ENCODE measurements around the gene ATF6. TPM values are rescaled to one million over a fixed set of nuclear protein-coding genes. Genes with fewer than 3 reads are reported as not detected.
A peak's percentile ranks its signal among the peaks of the same experiment; 100 is the strongest.

Gene ATF6
- total and polyA plus RNA-seq, 2 donors from 2014 or later = 11.5 to 35.6 TPM

DNA sequence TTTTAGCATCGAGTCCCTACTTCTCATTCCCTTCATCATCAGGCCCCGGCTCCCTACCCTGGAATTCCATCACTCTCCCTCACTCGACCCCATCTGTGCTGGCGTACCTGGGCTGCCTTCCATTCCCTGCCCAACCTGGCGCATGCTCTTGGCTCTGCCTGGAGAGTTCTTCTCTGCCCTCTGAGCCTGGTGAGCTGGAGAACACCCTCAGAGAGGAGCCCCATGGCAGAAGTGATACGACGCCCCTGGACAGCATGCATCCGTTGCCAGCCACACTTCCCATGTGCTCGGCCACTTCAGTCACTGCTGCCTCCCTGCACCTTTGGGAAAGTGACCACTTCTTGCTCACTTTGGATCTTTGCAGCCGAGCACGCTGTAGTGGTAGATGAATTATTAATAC, 227.5 kb downstream of the ATF6 start:
- Histone ChIP-seq H3K9me3 (ENCODE audit: control insufficient read depth in 2 of 3, insufficient read depth in 1 of 3, low read length in 3 of 3) (peaks cover 0 to 5% (median 0%) of the 10 kb centered on the region in 3 donors), H3K27me3 (ENCODE audit: control insufficient read depth, insufficient read depth, low read length) (no peaks in the 10 kb centered on the region), H3K36me3 (ENCODE audit: control insufficient read depth in 2 of 3, insufficient read depth in 3 of 3, low read length in 3 of 3) (no peaks in the 10 kb centered on the region), H3K9ac (ENCODE audit: low read length in 3 of 3) (no peak overlapping the region), H3K27ac (ENCODE audit: low read depth in 2 of 2, low read length in 2 of 2) (no peak overlapping the region), H3K4me1 (ENCODE audit: control insufficient read depth in 2 of 3, insufficient read depth in 2 of 3, low read depth in 1 of 3, low read length in 3 of 3) (no peaks in the 10 kb centered on the region), H3K4me3 (ENCODE audit: low read length in 3 of 3) (no peak overlapping the region)
- DNase-seq (no peak), FAIRE-seq (no peak)
- intact Hi-C loops (cut with DNase I) = no loop called here
- TF ChIP-seq, protein P1, sequence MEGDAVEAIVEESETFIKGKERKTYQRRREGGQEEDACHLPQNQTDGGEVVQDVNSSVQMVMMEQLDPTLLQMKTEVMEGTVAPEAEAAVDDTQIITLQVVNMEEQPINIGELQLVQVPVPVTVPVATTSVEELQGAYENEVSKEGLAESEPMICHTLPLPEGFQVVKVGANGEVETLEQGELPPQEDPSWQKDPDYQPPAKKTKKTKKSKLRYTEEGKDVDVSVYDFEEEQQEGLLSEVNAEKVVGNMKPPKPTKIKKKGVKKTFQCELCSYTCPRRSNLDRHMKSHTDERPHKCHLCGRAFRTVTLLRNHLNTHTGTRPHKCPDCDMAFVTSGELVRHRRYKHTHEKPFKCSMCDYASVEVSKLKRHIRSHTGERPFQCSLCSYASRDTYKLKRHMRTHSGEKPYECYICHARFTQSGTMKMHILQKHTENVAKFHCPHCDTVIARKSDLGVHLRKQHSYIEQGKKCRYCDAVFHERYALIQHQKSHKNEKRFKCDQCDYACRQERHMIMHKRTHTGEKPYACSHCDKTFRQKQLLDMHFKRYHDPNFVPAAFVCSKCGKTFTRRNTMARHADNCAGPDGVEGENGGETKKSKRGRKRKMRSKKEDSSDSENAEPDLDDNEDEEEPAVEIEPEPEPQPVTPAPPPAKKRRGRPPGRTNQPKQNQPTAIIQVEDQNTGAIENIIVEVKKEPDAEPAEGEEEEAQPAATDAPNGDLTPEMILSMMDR (IDR thresholded peaks at IDR 0.05; ENCODE audit: borderline replicate concordance, extremely low read depth, insufficient read depth) = no peak

DNA sequence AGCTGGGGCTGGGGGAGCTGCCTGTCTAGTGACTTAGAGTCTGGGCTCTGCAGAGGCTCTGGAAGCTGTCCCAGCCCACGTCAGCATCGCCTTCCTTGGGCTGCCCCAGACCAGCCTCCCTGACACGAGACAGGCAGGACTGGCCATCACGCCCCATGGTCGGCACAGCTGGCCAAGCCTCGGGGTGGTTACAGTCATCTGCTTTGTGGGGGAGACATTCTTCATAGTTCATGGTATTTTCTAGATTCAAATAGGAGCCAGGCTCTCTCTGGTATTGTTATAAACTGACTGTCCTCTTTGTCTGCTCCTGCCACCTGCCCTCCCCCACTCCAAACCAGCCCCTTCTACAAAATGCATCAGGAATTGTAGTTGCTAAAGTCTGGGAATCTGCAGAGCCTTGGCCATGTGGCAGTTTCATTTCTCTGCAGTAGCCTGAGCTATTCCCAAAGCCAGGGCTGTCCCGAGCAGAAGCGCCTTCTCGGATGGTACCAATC, 228.1 kb downstream of the ATF6 start:
- H3K9ac ChIP-seq (ENCODE audit: low read length in 3 of 3) = no peak overlapping the region
- FAIRE-seq (no peak), DNase-seq (no peak)
- TF ChIP-seq, protein P1 (IDR thresholded peaks at IDR 0.05; ENCODE audit: borderline replicate concordance, extremely low read depth, insufficient read depth) = no peak
- H3K4me1 ChIP-seq (ENCODE audit: control insufficient read depth in 2 of 3, insufficient read depth in 2 of 3, low read depth in 1 of 3, low read length in 3 of 3) = no peaks in the 10 kb centered on the region
- intact Hi-C loops (cut with DNase I) = no loop called here
- H3K36me3 ChIP-seq (ENCODE audit: control insufficient read depth in 2 of 3, insufficient read depth in 3 of 3, low read length in 3 of 3) = no peaks in the 10 kb centered on the region
- H3K9me3 ChIP-seq (ENCODE audit: control insufficient read depth in 2 of 3, insufficient read depth in 1 of 3, low read length in 3 of 3) = peaks cover 0 to 5% (median 0%) of the 10 kb centered on the region in 3 donors
- no peak overlapping the region for H3K27ac ChIP-seq (ENCODE audit: low read depth in 2 of 2, low read length in 2 of 2)
- H3K27me3 ChIP-seq (ENCODE audit: control insufficient read depth, insufficient read depth, low read length) = no peaks in the 10 kb centered on the region
- H3K4me3 ChIP-seq (ENCODE audit: low read length in 3 of 3) = no peak overlapping the region

DNA sequence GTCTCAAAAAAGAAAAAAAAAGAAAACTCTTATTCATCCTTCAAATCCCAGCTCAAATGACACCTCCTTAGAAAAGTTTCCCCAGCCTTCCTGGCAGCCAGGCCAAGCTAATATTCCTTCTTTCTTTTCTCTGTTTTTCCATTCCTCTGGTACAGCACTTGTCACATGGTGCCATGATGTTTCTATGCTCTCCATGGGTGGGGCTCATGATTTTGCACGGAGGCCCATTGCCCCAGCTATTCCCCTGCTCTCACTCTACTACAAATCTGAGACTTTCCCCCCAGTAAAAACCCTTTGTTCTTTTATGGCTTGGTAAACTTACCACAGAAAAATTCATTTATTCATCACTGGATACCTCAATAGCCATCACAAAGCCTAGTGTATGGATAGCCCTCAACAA, 231.0 kb downstream of the ATF6 start:
- TF ChIP-seq, protein P1 (IDR thresholded peaks at IDR 0.05; ENCODE audit: borderline replicate concordance, extremely low read depth, insufficient read depth) = no peak
- H3K9ac ChIP-seq (ENCODE audit: low read length in 3 of 3) = no peak overlapping the region
- intact Hi-C loops (cut with DNase I) = no loop called here
- H3K9me3 ChIP-seq (ENCODE audit: control insufficient read depth in 2 of 3, insufficient read depth in 1 of 3, low read length in 3 of 3) = no peaks in the 10 kb centered on the region
- H3K4me3 ChIP-seq (ENCODE audit: low read length in 3 of 3) = no peak overlapping the region
- no peak for DNase-seq
- no peaks in the 10 kb centered on the region for H3K27me3 ChIP-seq (ENCODE audit: control insufficient read depth, insufficient read depth, low read length)
- no peak for FAIRE-seq
- H3K36me3 ChIP-seq (ENCODE audit: control insufficient read depth in 2 of 3, insufficient read depth in 3 of 3, low read length in 3 of 3) = no peaks in the 10 kb centered on the region
- no peaks in the 10 kb centered on the region for H3K4me1 ChIP-seq (ENCODE audit: control insufficient read depth in 2 of 3, insufficient read depth in 2 of 3, low read depth in 1 of 3, low read length in 3 of 3)
- H3K27ac ChIP-seq (ENCODE audit: low read depth in 2 of 2, low read length in 2 of 2) = no peak overlapping the region

DNA sequence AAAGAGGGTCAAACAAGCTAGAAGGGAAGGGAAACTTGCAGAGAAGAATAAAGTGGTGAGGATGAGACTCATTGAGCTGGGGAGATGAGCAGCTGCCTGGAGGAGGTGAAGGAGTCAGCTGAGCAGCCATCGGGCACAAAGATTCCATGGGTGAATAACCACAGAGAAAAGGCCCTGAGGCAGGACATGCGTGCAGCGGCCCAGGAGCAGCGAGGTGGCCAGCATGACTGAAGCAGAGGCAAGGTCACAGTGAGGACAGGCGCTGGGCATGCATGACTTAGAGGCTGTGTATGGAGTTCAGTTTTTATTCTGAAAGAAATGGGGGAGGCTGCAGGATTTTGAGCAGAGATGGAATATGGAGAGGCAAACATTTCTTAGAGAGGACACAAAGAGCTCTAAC, 232.7 kb downstream of the ATF6 start:
- TF ChIP-seq, protein P1 (IDR thresholded peaks at IDR 0.05; ENCODE audit: borderline replicate concordance, extremely low read depth, insufficient read depth) = no peak
- FAIRE-seq (no peak), DNase-seq (peak in 2 of 5 donors; percentile 25 to 41)
- Histone ChIP-seq H3K4me3 (ENCODE audit: low read length in 3 of 3) (no peak overlapping the region), H3K36me3 (ENCODE audit: control insufficient read depth in 2 of 3, insufficient read depth in 3 of 3, low read length in 3 of 3) (no peaks in the 10 kb centered on the region), H3K4me1 (ENCODE audit: control insufficient read depth in 2 of 3, insufficient read depth in 2 of 3, low read depth in 1 of 3, low read length in 3 of 3) (no peaks in the 10 kb centered on the region), H3K9ac (ENCODE audit: low read length in 3 of 3) (no peak overlapping the region), H3K27me3 (ENCODE audit: control insufficient read depth, insufficient read depth, low read length) (no peaks in the 10 kb centered on the region), H3K27ac (ENCODE audit: low read depth in 2 of 2, low read length in 2 of 2) (no peak overlapping the region), H3K9me3 (ENCODE audit: control insufficient read depth in 2 of 3, insufficient read depth in 1 of 3, low read length in 3 of 3) (no peaks in the 10 kb centered on the region)
- intact Hi-C loops (cut with DNase I) = no loop called here
